T-cell (primary cell): Measurements from ENCODE around the gene MYRF. TPM values are rescaled to one million over a fixed set of nuclear protein-coding genes. Genes with fewer than 3 reads are reported as not detected.

Source experiments
- ATAC-seq, 4 experiments: fragments of 200-7000 bp in 3 of 4; fragments of 150-1000 bp in 1 of 4; cut with Tn5 transposase; replicated peaks in 1 of 4; 1 replicate in 3 of 4; 2 replicates in 1 of 4; pipeline ENCODE4 v1.10.0; 2021; ENCODE audit warnings: moderate library complexity in 3 of 4, mild to moderate bottlenecking in 2 of 4, moderate number of reproducible peaks in 1 of 4
- CTCF ChIA-PET, 2 donors: fragments of 300-600 bp; sonication (Branson Sonifier 250); formaldehyde crosslinking; loops; one replicate each; lab custom pipeline; 2022; ENCODE audit warnings: antibody characterized with exemption in 2 of 2; lab: Charles Lee
- POLR2A ChIA-PET, 2 donors: fragments of 300-600 bp; sonication (Branson Sonifier 250); formaldehyde crosslinking; loops; one replicate each; lab custom pipeline; 2022; ENCODE audit warnings: antibody characterized with exemption in 2 of 2; lab: Charles Lee
- DNase-seq, 35 experiments: peaks; one replicate each; pipeline versions ENCODE4 v3.0.0 to v3.0.0-alpha.2; 2013 to 2023
- H3K27ac ChIP-seq: one replicate; pipeline ENCODE4 v1.5.1; 2013; ENCODE audit warnings: low read length
- H3K27me3 ChIP-seq, 2 experiments: replicated peaks in 1 of 2; 1 replicate in 1 of 2; 2 replicates in 1 of 2; pipeline versions ENCODE4 v1.6.1 to v1.7.0; 2013; ENCODE audit warnings: low read length in 1 of 2, mixed read lengths in 1 of 2; ENCODE audit not compliant: control insufficient read depth in 2 of 2, insufficient read depth in 2 of 2; ENCODE audit errors: extremely low read depth in 1 of 2
- H3K36me3 ChIP-seq, 2 donors: 1 replicate in 1 of 2; 2 replicates in 1 of 2; pipeline versions ENCODE4 v1.6.1 to v1.7.0; 2013; ENCODE audit warnings: low read length in 1 of 2; ENCODE audit not compliant: control insufficient read depth in 2 of 2, insufficient read depth in 1 of 2; ENCODE audit errors: extremely low read depth in 1 of 2
- H3K4me1 ChIP-seq, 2 experiments: 1 replicate in 1 of 2; 2 replicates in 1 of 2; pipeline versions ENCODE4 v1.6.1 to v1.7.0; 2013; ENCODE audit warnings: low read length in 2 of 2, mixed read lengths in 1 of 2; ENCODE audit not compliant: insufficient read depth in 2 of 2, control insufficient read depth in 1 of 2; ENCODE audit errors: extremely low read depth in 1 of 2
- H3K4me3 ChIP-seq, 2 donors: 1 replicate in 1 of 2; 2 replicates in 1 of 2; pipeline versions ENCODE4 v1.5.1 to v1.7.0; 2013; ENCODE audit warnings: mild to moderate bottlenecking in 2 of 2, low read length in 1 of 2, moderate library complexity in 1 of 2; ENCODE audit not compliant: control insufficient read depth in 1 of 2; ENCODE audit errors: extremely low read depth in 1 of 2
- H3K9me3 ChIP-seq: 2 replicates; pipeline ENCODE4 v1.7.0; 2013
- H3K27ac Mint-ChIP-seq, 2 donors: one replicate each; pipeline ENCODE4 v1.8.0; 2020 to 2021; ENCODE audit warnings: mild to moderate bottlenecking in 2 of 2, mixed read lengths in 2 of 2
- H3K27me3 Mint-ChIP-seq, 2 donors: one replicate each; pipeline ENCODE4 v1.8.0; 2021 to 2022; ENCODE audit warnings: mixed read lengths in 2 of 2
- H3K36me3 Mint-ChIP-seq: one replicate; pipeline ENCODE4 v1.8.0; 2021; ENCODE audit warnings: mixed read lengths
- H3K4me1 Mint-ChIP-seq, 3 donors: one replicate each; pipeline ENCODE4 v1.8.0; 2020 to 2022; ENCODE audit warnings: mixed read lengths in 3 of 3, mild to moderate bottlenecking in 1 of 3
- H3K4me3 Mint-ChIP-seq, 3 donors: one replicate each; pipeline ENCODE4 v1.8.0; 2020 to 2022; ENCODE audit warnings: mild to moderate bottlenecking in 3 of 3, mixed read lengths in 3 of 3, moderate library complexity in 3 of 3
- H3K9me3 Mint-ChIP-seq, 3 donors: one replicate each; pipeline ENCODE4 v1.8.0; 2020 to 2022; ENCODE audit warnings: mixed read lengths in 3 of 3
- WGBS: methylation state at CpG from one replicate; pipeline ENCODE4 v1.1.5; 2013; ENCODE audit warnings: missing lambda C conversion rate; ENCODE audit not compliant: insufficient coverage; 5-methylcytosine and 5-hydroxymethylcytosine counted together
- total RNA-seq, 35 experiments: library from RNA in 6 of 35; stranded (reverse) in 6 of 35; fragments of 120-200 nt in 1 of 35; gene quantifications; one replicate each; pipeline versions ENCODE4 v1.2.1 to v1.2.4 and lab custom pipeline; 2013 to 2026

The MYRF gene
- total RNA-seq, 5 donors from 2014 or later (not counting 1 experiment from before 2014, with no cell fraction given): 0.95 to 4.9 (median 1.5) TPM

- peaks cover 0 to 19% of the 10 kb centered on the region in 2 experiments for H3K27me3 ChIP-seq
- ChIA-PET CTCF (no interaction called here), POLR2A (no interaction called here)
- H3K36me3 Mint-ChIP-seq: no peaks in the 10 kb centered on the region
- H3K4me3 ChIP-seq: no peak overlapping the region
- no peak overlapping the region for H3K27ac ChIP-seq
- H3K9me3 Mint-ChIP-seq: no peaks in the 10 kb centered on the region
- peaks cover 6 to 10% of the 10 kb centered on the region in 2 donors for H3K27me3 Mint-ChIP-seq
- no peak for ATAC-seq
- H3K4me1 Mint-ChIP-seq: no peaks in the 10 kb centered on the region
- DNase-seq: no peak
- no peaks in the 10 kb centered on the region for H3K36me3 ChIP-seq
- H3K4me3 Mint-ChIP-seq: no peak overlapping the region
- 97% methylated on average over 8 of the region's 22 CpGs for WGBS
- no peaks in the 10 kb centered on the region for H3K4me1 ChIP-seq
- H3K9me3 ChIP-seq: no peaks in the 10 kb centered on the region
- H3K27ac Mint-ChIP-seq: no peak overlapping the region
Observed at GRCh38 chr11:61764606-61765260, 12.3 kb downstream of the MYRF start.

DNA sequence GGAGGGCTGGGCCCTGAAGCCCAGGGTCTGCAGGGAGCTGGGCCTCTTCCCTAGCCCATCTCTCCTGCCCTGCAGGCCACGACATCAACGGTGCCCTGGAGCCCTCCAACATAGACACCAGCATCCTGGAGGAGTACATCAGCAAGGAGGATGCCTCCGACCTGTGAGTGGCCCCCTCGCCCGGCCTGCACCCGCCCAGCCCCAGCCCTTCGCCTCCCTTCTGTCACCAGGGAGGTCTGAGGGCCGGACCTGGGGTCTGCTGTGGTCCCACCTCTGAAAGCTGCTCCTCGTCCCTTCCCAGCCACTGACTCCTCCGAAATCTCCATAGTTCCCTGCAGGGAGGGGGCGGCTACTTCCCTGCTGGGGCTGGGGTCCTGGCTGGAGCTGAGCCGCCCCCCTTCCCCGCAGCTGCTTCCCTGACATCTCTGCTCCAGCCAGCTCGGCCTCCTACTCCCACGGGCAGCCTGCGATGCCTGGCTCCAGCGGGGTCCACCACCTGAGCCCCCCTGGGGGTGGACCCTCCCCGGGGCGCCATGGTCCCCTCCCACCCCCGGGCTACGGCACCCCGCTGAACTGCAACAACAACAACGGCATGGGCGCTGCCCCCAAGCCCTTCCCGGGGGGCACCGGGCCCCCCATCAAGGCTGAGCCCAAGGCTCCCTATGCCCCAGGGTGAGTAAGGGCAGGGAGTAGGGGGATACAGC is 13.3 kb downstream of the MYRF start:
- Histone ChIP-seq H3K9me3 (no peaks in the 10 kb centered on the region), H3K4me1 (no peaks in the 10 kb centered on the region), H3K4me3 (no peak overlapping the region), H3K36me3 (no peaks in the 10 kb centered on the region), H3K27me3 (peaks cover 0 to 19% of the 10 kb centered on the region in 2 experiments), H3K27ac (no peak overlapping the region)
- Mint-ChIP-seq H3K4me3 (no peak overlapping the region), H3K36me3 (no peaks in the 10 kb centered on the region), H3K27me3 (peaks cover 5 to 6% of the 10 kb centered on the region in 2 donors), H3K4me1 (no peaks in the 10 kb centered on the region), H3K9me3 (no peaks in the 10 kb centered on the region), H3K27ac (no peak overlapping the region)
- 88% methylated on average over 15 of the region's 26 CpGs for WGBS
- DNase-seq (no peak), ATAC-seq (no peak)
- ChIA-PET CTCF (no interaction called here), POLR2A (interaction anchor here in 1 of 2 donors (0.5 kb wide), 1 partner anchor 274 kb away, joined by 3 read pairs; no protein-coding TSS in a partner anchor)

- 67% methylated on average over 11 of the region's 13 CpGs for WGBS
- no peaks in the 10 kb centered on the region for H3K9me3 ChIP-seq
- H3K27me3 Mint-ChIP-seq: peaks cover 5 to 6% of the 10 kb centered on the region in 2 donors
- POLR2A ChIA-PET: no interaction called here
- H3K27ac ChIP-seq: no peak overlapping the region
- no peak for DNase-seq
- ATAC-seq: no peak
- no peak overlapping the region for H3K27ac Mint-ChIP-seq
- no peaks in the 10 kb centered on the region for H3K4me1 ChIP-seq
- H3K4me3 Mint-ChIP-seq: no peak overlapping the region
- H3K4me1 Mint-ChIP-seq: peaks cover 0 to 3% (median 0%) of the 10 kb centered on the region in 3 donors
- peaks cover 0 to 15% of the 10 kb centered on the region in 2 experiments for H3K27me3 ChIP-seq
- no peaks in the 10 kb centered on the region for H3K9me3 Mint-ChIP-seq
- no peaks in the 10 kb centered on the region for H3K36me3 Mint-ChIP-seq
- CTCF ChIA-PET: no interaction called here
- H3K36me3 ChIP-seq: no peaks in the 10 kb centered on the region
- H3K4me3 ChIP-seq: no peak overlapping the region
Observed at GRCh38 chr11:61766353-61766841, 14.0 kb downstream of the MYRF start.

- Histone ChIP-seq H3K27ac (no peak overlapping the region), H3K9me3 (no peaks in the 10 kb centered on the region), H3K36me3 (no peaks in the 10 kb centered on the region), H3K4me3 (no peak overlapping the region), H3K4me1 (peaks cover 0 to 19% of the 10 kb centered on the region in 2 experiments), H3K27me3 (no peaks in the 10 kb centered on the region)
- CTCF ChIA-PET: no interaction called here
- no peaks in the 10 kb centered on the region for H3K36me3 Mint-ChIP-seq
- no peak for DNase-seq
- H3K4me1 Mint-ChIP-seq: peaks cover 0 to 11% (median 5%) of the 10 kb centered on the region in 3 donors
- no peak overlapping the region for H3K4me3 Mint-ChIP-seq
- POLR2A ChIA-PET: no interaction called here
- no peak overlapping the region for H3K27ac Mint-ChIP-seq
- H3K9me3 Mint-ChIP-seq: no peaks in the 10 kb centered on the region
- 59% methylated on average over 5 of the region's 11 CpGs for WGBS
- ATAC-seq: no peak
- no peaks in the 10 kb centered on the region for H3K27me3 Mint-ChIP-seq
Observed at GRCh38 chr11:61768376-61769076, 16.1 kb downstream of the MYRF start.

GRCh38 chr11:61769169-61769920 is 16.9 kb downstream of the MYRF start:
- H3K27me3 ChIP-seq: no peaks in the 10 kb centered on the region
- H3K36me3 ChIP-seq: no peaks in the 10 kb centered on the region
- H3K27me3 Mint-ChIP-seq: no peaks in the 10 kb centered on the region
- no peaks in the 10 kb centered on the region for H3K36me3 Mint-ChIP-seq
- DNase-seq: no peak
- no peak overlapping the region for H3K27ac ChIP-seq
- WGBS: 89% methylated on average over 20 of the region's 33 CpGs
- H3K9me3 ChIP-seq: no peaks in the 10 kb centered on the region
- no peak overlapping the region for H3K27ac Mint-ChIP-seq
- ChIA-PET CTCF (no interaction called here), POLR2A (no interaction called here)
- peaks cover 0 to 19% of the 10 kb centered on the region in 2 experiments for H3K4me1 ChIP-seq
- ATAC-seq: no peak
- H3K4me1 Mint-ChIP-seq: peaks cover 0 to 11% (median 5%) of the 10 kb centered on the region in 3 donors
- H3K4me3 Mint-ChIP-seq: no peak overlapping the region
- H3K9me3 Mint-ChIP-seq: no peaks in the 10 kb centered on the region
- no peak overlapping the region for H3K4me3 ChIP-seq
